Measurements from ENCODE around the gene ATG9A. TPM values are rescaled to one million over a fixed set of nuclear protein-coding genes. Genes with fewer than 3 reads are reported as not detected.
A peak's percentile ranks its signal among the peaks of the same experiment; 100 is the strongest.

Gene ATG9A
- total and polyA plus RNA-seq, 2 experiments from 2014 or later: 75.1 to 85.0 TPM

- H3K36me3 ChIP-seq: peaks cover 9% of the 10 kb centered on the region
- no peak overlapping the region for H3K27ac ChIP-seq
- H3K27me3 ChIP-seq: no peaks in the 10 kb centered on the region
- H3K4me3 ChIP-seq: no peak overlapping the region
- H3K4me1 ChIP-seq (ENCODE audit: low read depth): no peaks in the 10 kb centered on the region
- no peak for DNase-seq (ENCODE audit: low read depth in 1 of 2, low spot score in 1 of 2)
- no peak for TF ChIP-seq CTCF (IDR thresholded peaks at IDR 0.05; ENCODE audit: low read depth, low read length)
- H3K9me3 ChIP-seq (ENCODE audit: low read depth): no peaks in the 10 kb centered on the region
These were observed 56.3 kb downstream of the ATG9A start for GRCh38 chr2:219173176-219173575.

GRCh38 chr2:219172231-219173154 lies 56.9 kb downstream of the ATG9A start:
- DNase-seq (ENCODE audit: low read depth in 1 of 2, low spot score in 1 of 2): no peak
- Histone ChIP-seq H3K4me3 (no peak overlapping the region), H3K27me3 (no peaks in the 10 kb centered on the region), H3K4me1 (ENCODE audit: low read depth) (no peaks in the 10 kb centered on the region), H3K27ac (no peak overlapping the region), H3K9me3 (ENCODE audit: low read depth) (no peaks in the 10 kb centered on the region), H3K36me3 (peaks cover 9% of the 10 kb centered on the region)
- no peak for TF ChIP-seq CTCF (IDR thresholded peaks at IDR 0.05; ENCODE audit: low read depth, low read length)

- Histone ChIP-seq H3K9me3 (ENCODE audit: low read depth) (no peaks in the 10 kb centered on the region), H3K36me3 (peaks cover 9% of the 10 kb centered on the region), H3K27me3 (no peaks in the 10 kb centered on the region), H3K27ac (peak overlapping the region; percentile 27), H3K4me1 (ENCODE audit: low read depth) (no peaks in the 10 kb centered on the region), H3K4me3 (no peak overlapping the region)
- TF ChIP-seq CTCF (IDR thresholded peaks at IDR 0.05; ENCODE audit: low read depth, low read length): peak; percentile 83
- DNase-seq (ENCODE audit: low read depth in 1 of 2, low spot score in 1 of 2): peak; percentile 55 to 90
These were observed 58.2 kb downstream of the ATG9A start for GRCh38 chr2:219171231-219171651.

GRCh38 chr2:219169930-219170654 lies 59.3 kb downstream of the ATG9A start, which contains the start of gene SLC23A3:
Gene SLC23A3 (minus strand): TSS chr2:219170029. CDS start chr2:219169984, 45 bp downstream.
- H3K4me3 ChIP-seq: no peak within 1 kb of the TSS
- no peaks in the 10 kb centered on the region for H3K9me3 ChIP-seq (ENCODE audit: low read depth)
- peaks cover 9% of the 10 kb centered on the region for H3K36me3 ChIP-seq
- DNase-seq (ENCODE audit: low read depth in 1 of 2, low spot score in 1 of 2): no peak
- H3K27ac ChIP-seq: no peak within 1 kb of the TSS
- no peaks in the 10 kb centered on the region for H3K4me1 ChIP-seq (ENCODE audit: low read depth)
- H3K27me3 ChIP-seq: no peaks in the 10 kb centered on the region
- TF ChIP-seq CTCF (IDR thresholded peaks at IDR 0.05; ENCODE audit: low read depth, low read length): no peak

Other genes with a start within 250 kb of the ATG9A start
- not detected in 2 replicates for gene FEV, start 244.5 kb downstream of the ATG9A start, total RNA-seq
- not detected in 2 replicates for gene FEV, start 244.5 kb downstream of the ATG9A start, polyA plus RNA-seq
- not detected in 2 replicates for gene CRYBA2, start 236.2 kb downstream of the ATG9A start, total RNA-seq
- gene CRYBA2, start 236.2 kb downstream of the ATG9A start, polyA plus RNA-seq: not detected in 2 replicates
- 0.07 and 2.2 TPM in 2 replicates for gene CFAP65, start 188.1 kb downstream of the ATG9A start, total RNA-seq
- 0.12 and 0.45 TPM in 2 replicates for gene CFAP65, start 188.1 kb downstream of the ATG9A start, polyA plus RNA-seq
- not detected in 2 replicates for gene IHH, start 168.7 kb downstream of the ATG9A start, total RNA-seq
- not detected in 2 replicates for gene IHH, start 168.7 kb downstream of the ATG9A start, polyA plus RNA-seq
- gene NHEJ1, start 68.8 kb downstream of the ATG9A start, total RNA-seq: 8.4 and 12.9 TPM in 2 replicates
- gene NHEJ1, start 68.8 kb downstream of the ATG9A start, polyA plus RNA-seq: 7.7 and 9.4 TPM in 2 replicates
- gene SLC23A3, start 59.6 kb downstream of the ATG9A start, total RNA-seq: 0.09 TPM in 1 of 2 replicates, not detected in the other
- 0.11 TPM in 1 of 2 replicates, not detected in the other for gene SLC23A3, start 59.6 kb downstream of the ATG9A start, polyA plus RNA-seq
- gene CNPPD1, start 52.7 kb downstream of the ATG9A start, total RNA-seq: 42.1 and 42.6 TPM in 2 replicates
- gene CNPPD1, start 52.7 kb downstream of the ATG9A start, polyA plus RNA-seq: 70.2 and 81.9 TPM in 2 replicates
- gene RETREG2, start 51.4 kb downstream of the ATG9A start, total RNA-seq: 72.0 and 74.0 TPM in 2 replicates
- 77.6 and 101 TPM in 2 replicates for gene RETREG2, start 51.4 kb downstream of the ATG9A start, polyA plus RNA-seq
- gene ZFAND2B, start 22.9 kb downstream of the ATG9A start, total RNA-seq: 32.6 and 35.4 TPM in 2 replicates
- 49.0 and 54.8 TPM in 2 replicates for gene ZFAND2B, start 22.9 kb downstream of the ATG9A start, polyA plus RNA-seq
- 9.6 and 24.2 TPM in 2 replicates for gene ABCB6, start 10.7 kb downstream of the ATG9A start, total RNA-seq
- 24.2 and 32.9 TPM in 2 replicates for gene ABCB6, start 10.7 kb downstream of the ATG9A start, polyA plus RNA-seq
- 100 and 139 TPM in 2 replicates for gene ANKZF1, start 170 bp upstream of the ATG9A start, total RNA-seq
- gene ANKZF1, start 170 bp upstream of the ATG9A start, polyA plus RNA-seq: 135 and 175 TPM in 2 replicates
- 10.4 TPM in 2 replicates for gene GLB1L, start 15.8 kb upstream of the ATG9A start, total RNA-seq
- 3.3 and 12.0 TPM in 2 replicates for gene GLB1L, start 15.8 kb upstream of the ATG9A start, polyA plus RNA-seq
- gene STK16, start 15.8 kb upstream of the ATG9A start, total RNA-seq: 28.5 and 31.6 TPM in 2 replicates
- 12.1 and 15.8 TPM in 2 replicates for gene STK16, start 15.8 kb upstream of the ATG9A start, polyA plus RNA-seq
- not detected in 2 replicates for gene TUBA4B, start 23.6 kb upstream of the ATG9A start, total RNA-seq
- not detected in 2 replicates for gene TUBA4B, start 23.6 kb upstream of the ATG9A start, polyA plus RNA-seq
- 1.6 and 2.6 TPM in 2 replicates for gene TUBA4A, start 24.3 kb upstream of the ATG9A start, total RNA-seq
- gene TUBA4A, start 24.3 kb upstream of the ATG9A start, polyA plus RNA-seq: 2.3 and 6.5 TPM in 2 replicates
- 182 and 223 TPM in 2 replicates for gene DNAJB2, start 49.7 kb upstream of the ATG9A start, total RNA-seq
- 60.6 and 61.0 TPM in 2 replicates for gene DNAJB2, start 49.7 kb upstream of the ATG9A start, polyA plus RNA-seq
- gene PTPRN, start 79.8 kb upstream of the ATG9A start, total RNA-seq: 0.36 and 1.2 TPM in 2 replicates
- 0.22 and 1.4 TPM in 2 replicates for gene PTPRN, start 79.8 kb upstream of the ATG9A start, polyA plus RNA-seq
- not detected in 2 replicates for gene RESP18, start 103.1 kb upstream of the ATG9A start, total RNA-seq
- gene RESP18, start 103.1 kb upstream of the ATG9A start, polyA plus RNA-seq: not detected in 2 replicates
- gene DNPEP, start 158.3 kb upstream of the ATG9A start, total RNA-seq: 67.2 and 70.4 TPM in 2 replicates
- 104 and 117 TPM in 2 replicates for gene DNPEP, start 158.3 kb upstream of the ATG9A start, polyA plus RNA-seq
- 37.2 and 47.0 TPM in 2 replicates for gene DES, start 188.7 kb upstream of the ATG9A start, total RNA-seq
- 17.5 and 20.4 TPM in 2 replicates for gene DES, start 188.7 kb upstream of the ATG9A start, polyA plus RNA-seq
- gene SPEG, start 205.2 kb upstream of the ATG9A start, total RNA-seq: 275 and 292 TPM in 2 replicates
- gene SPEG, start 205.2 kb upstream of the ATG9A start, polyA plus RNA-seq: 185 and 188 TPM in 2 replicates

Measured in cardiac muscle cell (in vitro differentiated cells and primary cell).